HUES48 (cell line): ENCODE data around the gene RAD51AP2.

Experiments
- H3K27ac ChIP-seq: one replicate; pipeline ENCODE4 v1.7.0; 2013; ENCODE audit warnings: low read depth, low read length, inconsistent platforms
- H3K27me3 ChIP-seq: 2 replicates; pipeline ENCODE4 v1.6.1; 2013; ENCODE audit warnings: mild to moderate bottlenecking, low read length; ENCODE audit not compliant: control insufficient read depth, insufficient read depth
- H3K36me3 ChIP-seq: 2 replicates; pipeline ENCODE4 v1.6.1; 2013; ENCODE audit warnings: low read length; ENCODE audit not compliant: control insufficient read depth, insufficient read depth
- H3K4me1 ChIP-seq: 2 replicates; pipeline ENCODE4 v1.6.1; 2013; ENCODE audit warnings: mild to moderate bottlenecking, low read length; ENCODE audit not compliant: control insufficient read depth, insufficient read depth
- H3K4me3 ChIP-seq: 2 replicates; pipeline ENCODE4 v1.5.1; 2013; ENCODE audit warnings: mild to moderate bottlenecking, low read depth, low read length
- H3K9ac ChIP-seq: 2 replicates; pipeline ENCODE4 v1.6.1; 2013; ENCODE audit warnings: mild to moderate bottlenecking, low read depth, low read length, moderate library complexity
- H3K9me3 ChIP-seq: 2 replicates; pipeline ENCODE4 v1.6.1; 2013; ENCODE audit warnings: low read length; ENCODE audit not compliant: control insufficient read depth, insufficient read depth

Gene RAD51AP2

DNA sequence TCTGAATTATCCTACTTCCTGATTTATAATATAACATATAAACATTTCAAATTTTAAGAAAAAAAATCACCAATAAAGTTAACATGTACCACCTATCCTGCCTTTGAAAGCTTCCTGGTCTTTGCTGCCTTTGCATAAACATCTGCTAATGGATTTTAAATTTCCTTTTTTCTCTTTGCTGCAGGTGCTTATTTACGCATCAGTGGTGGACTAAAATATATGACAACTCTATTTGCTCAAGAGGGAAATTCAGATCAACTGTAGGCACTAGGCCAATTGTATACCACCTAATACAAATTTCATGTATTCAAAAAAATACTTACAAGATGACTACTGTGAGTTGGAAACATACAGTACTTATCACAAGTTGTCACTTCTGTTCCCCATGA lies 57.2 kb downstream of the RAD51AP2 start:
- Histone ChIP-seq H3K27ac (no peak overlapping the region), H3K4me1 (peaks cover 15% of the 10 kb centered on the region; the same call in 1 of the 2 replicates), H3K9me3 (no peaks in the 10 kb centered on the region), H3K27me3 (no peaks in the 10 kb centered on the region), H3K36me3 (no peaks in the 10 kb centered on the region), H3K9ac (no peak overlapping the region), H3K4me3 (no peak overlapping the region)
